ENCODE measurements around the gene ACAP3. TPM values are rescaled to one million over a fixed set of nuclear protein-coding genes. Genes with fewer than 3 reads are reported as not detected.
A peak's percentile ranks its signal among the peaks of the same experiment; 100 is the strongest.

ACAP3 gene
- total and polyA plus RNA-seq, 3 experiments from 2014 or later: 6.9 to 38.8 (median 36.4) TPM

- H3K4me3 Mint-ChIP-seq: peak overlapping the region in 2 of 7 donors; percentile 27 to 58
- no peaks in the 10 kb centered on the region for H3K9me3 ChIP-seq (ENCODE audit: low read length)
- peaks cover 0 to 52% (median 0%) of the 10 kb centered on the region in 3 donors for H3K36me3 Mint-ChIP-seq
- ChIA-PET POLR2A (interaction anchor here (0.7 kb wide), 1 partner anchor 186 kb away, joined by 7 read pairs; no protein-coding TSS in a partner anchor), CTCF (no interaction called here)
- H3K4me1 ChIP-seq (ENCODE audit: insufficient read depth, low read length): peaks cover 9% of the 10 kb centered on the region
- no peak overlapping the region for H3K27ac ChIP-seq (ENCODE audit: low read depth, low read length)
- peak overlapping the region in 2 of 8 donors; percentile 45 to 70 for H3K27ac Mint-ChIP-seq
- no peaks in the 10 kb centered on the region for H3K27me3 ChIP-seq (ENCODE audit: insufficient read depth, low read length, poor library complexity, severe bottlenecking)
- DNase-seq: no peak
- no peaks in the 10 kb centered on the region for H3K9me3 Mint-ChIP-seq
- H3K4me3 ChIP-seq (ENCODE audit: low read length): no peak overlapping the region
- peaks cover 3 to 12% (median 4%) of the 10 kb centered on the region in 3 donors for H3K4me1 Mint-ChIP-seq
- no peaks in the 10 kb centered on the region for H3K36me3 ChIP-seq (ENCODE audit: insufficient read depth, low read length)
- H3K27me3 Mint-ChIP-seq: no peaks in the 10 kb centered on the region
Observed at GRCh38 chr1:1312450-1313314, 5.0 kb upstream of the ACAP3 start.

DNA sequence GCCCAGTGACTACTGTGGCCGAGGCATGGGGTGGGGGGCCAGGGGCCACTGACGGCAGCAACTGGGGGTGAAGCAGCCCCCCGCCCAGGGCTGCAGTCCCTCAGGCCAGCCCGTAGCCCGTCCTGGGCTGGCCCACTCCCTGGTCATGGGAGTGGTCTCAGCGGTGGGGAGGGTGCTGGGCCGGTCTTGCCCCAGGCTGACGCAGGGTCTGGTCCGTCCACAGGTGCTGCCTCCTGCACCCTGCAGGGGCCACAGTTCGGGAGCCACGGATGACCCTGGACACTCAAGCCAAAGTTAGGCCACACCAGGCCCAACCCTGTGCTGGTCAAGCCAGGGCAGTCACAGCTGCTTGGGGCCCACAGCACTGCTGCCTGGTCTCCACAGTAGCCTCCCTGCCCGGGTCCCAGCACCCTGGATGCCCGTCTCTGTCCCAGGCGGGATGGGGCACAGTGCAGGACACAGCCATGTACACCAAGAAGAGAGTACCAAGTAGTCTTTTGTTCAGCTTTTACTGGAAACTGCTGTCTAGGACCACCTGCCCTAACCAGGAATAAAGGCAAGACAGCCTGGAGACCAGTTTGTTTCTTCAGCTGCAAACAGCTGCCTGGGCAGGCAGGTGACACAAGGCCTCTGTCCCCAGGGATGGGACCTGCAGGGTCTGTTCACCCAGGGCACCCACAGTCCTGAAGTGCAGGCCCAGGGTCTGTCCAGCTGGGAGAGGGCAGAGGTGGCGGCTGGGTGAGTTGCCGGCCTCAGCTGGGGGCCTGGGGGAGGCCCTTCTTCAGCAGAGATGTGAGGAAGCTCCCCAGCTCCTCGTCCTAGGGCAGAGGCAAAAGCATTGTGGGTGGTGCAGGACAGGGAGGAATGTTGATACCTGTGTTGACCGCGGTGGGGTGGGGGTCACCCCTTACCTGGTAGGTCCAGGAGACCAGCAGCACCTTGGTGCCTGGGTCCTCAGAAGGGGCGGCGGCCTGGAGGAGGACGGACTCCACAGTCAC, 3.7 kb upstream of the ACAP3 start:
- Histone ChIP-seq H3K9me3 (ENCODE audit: low read length) (no peaks in the 10 kb centered on the region), H3K36me3 (ENCODE audit: insufficient read depth, low read length) (no peaks in the 10 kb centered on the region), H3K4me3 (ENCODE audit: low read length) (no peak overlapping the region), H3K4me1 (ENCODE audit: insufficient read depth, low read length) (peaks cover 18% of the 10 kb centered on the region), H3K27ac (ENCODE audit: low read depth, low read length) (no peak overlapping the region), H3K27me3 (ENCODE audit: insufficient read depth, low read length, poor library complexity, severe bottlenecking) (no peaks in the 10 kb centered on the region)
- H3K9me3 Mint-ChIP-seq: no peaks in the 10 kb centered on the region
- ChIA-PET CTCF (interaction anchor here (1.7 kb wide), 1 partner anchor 189 kb away, joined by 4 read pairs; no protein-coding TSS in a partner anchor), POLR2A (interaction anchor here (1.0 kb wide), 1 partner anchor 12 kb away, joined by 4 read pairs; no protein-coding TSS in a partner anchor)
- no peaks in the 10 kb centered on the region for H3K27me3 Mint-ChIP-seq
- H3K36me3 Mint-ChIP-seq: peaks cover 0 to 47% (median 0%) of the 10 kb centered on the region in 3 donors
- DNase-seq: no peak
- H3K27ac Mint-ChIP-seq: peak overlapping the region in 1 of 8 donors; percentile 87
- peak overlapping the region in 3 of 7 donors; percentile 10 to 65 (median 58) for H3K4me3 Mint-ChIP-seq
- H3K4me1 Mint-ChIP-seq: peaks cover 8 to 21% (median 9%) of the 10 kb centered on the region in 3 donors

DNA sequence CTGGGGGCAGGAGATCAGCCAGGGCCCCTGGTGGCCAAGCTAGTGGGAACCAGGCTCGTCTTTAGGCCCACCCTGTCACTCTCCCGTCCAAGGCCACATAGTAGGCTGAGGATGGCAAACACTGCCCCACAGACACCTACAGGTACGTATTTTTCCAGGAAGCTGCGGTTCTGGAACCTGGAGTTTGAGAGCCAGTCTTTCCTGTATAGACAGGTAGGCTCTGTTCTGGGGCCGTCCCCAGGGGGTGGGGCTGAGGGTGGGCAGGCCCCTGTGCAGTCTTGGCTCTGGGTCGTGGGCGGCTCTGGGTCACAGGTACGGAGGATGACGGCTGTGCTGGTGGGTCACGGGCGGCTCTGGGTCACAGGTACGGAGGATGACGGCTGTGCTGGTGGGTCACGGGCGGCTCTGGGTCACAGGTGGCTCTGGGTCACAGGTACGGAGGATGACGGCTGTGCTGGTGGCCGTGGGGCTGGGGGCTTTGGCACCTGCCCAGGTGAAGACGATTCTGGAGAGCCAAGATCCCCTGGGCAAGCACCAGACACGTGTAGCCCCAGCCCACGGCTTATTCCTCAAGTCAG, 2.8 kb upstream of the ACAP3 start:
- H3K4me1 Mint-ChIP-seq: peaks cover 15 to 29% (median 15%) of the 10 kb centered on the region in 3 donors
- H3K27ac Mint-ChIP-seq: peak overlapping the region in 6 of 8 donors; percentile 14 to 95 (median 55)
- H3K9me3 Mint-ChIP-seq: no peaks in the 10 kb centered on the region
- peaks cover 0 to 41% (median 0%) of the 10 kb centered on the region in 3 donors for H3K36me3 Mint-ChIP-seq
- Histone ChIP-seq H3K9me3 (ENCODE audit: low read length) (no peaks in the 10 kb centered on the region), H3K36me3 (ENCODE audit: insufficient read depth, low read length) (no peaks in the 10 kb centered on the region), H3K4me1 (ENCODE audit: insufficient read depth, low read length) (peaks cover 27% of the 10 kb centered on the region), H3K27ac (ENCODE audit: low read depth, low read length) (no peak overlapping the region), H3K4me3 (ENCODE audit: low read length) (no peak overlapping the region), H3K27me3 (ENCODE audit: insufficient read depth, low read length, poor library complexity, severe bottlenecking) (no peaks in the 10 kb centered on the region)
- peak overlapping the region; percentile 29 to 85 (median 48) for H3K4me3 Mint-ChIP-seq
- POLR2A ChIA-PET: interaction anchor here (1.0 kb wide), 1 partner anchor 11 kb away, joined by 4 read pairs; no protein-coding TSS in a partner anchor
- CTCF ChIA-PET: interaction anchor here (1.7 kb wide), 1 partner anchor 188 kb away, joined by 4 read pairs; no protein-coding TSS in a partner anchor
- DNase-seq: no peak
- H3K27me3 Mint-ChIP-seq: no peaks in the 10 kb centered on the region

DNA sequence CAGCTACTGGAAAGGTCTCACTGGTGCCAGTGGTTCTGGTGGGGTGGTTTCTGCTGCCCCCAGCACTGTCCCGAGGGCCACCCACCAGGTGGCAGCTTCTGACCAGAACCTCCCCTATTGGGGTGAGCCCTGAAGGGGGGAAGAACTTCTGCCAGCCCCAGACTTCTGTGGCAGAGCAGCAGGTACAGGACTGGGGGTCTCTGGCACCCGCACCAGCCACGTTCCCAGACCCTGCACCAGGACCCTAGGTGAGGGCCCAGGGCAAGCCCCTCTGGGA, 2.3 kb upstream of the ACAP3 start:
- H3K9me3 ChIP-seq (ENCODE audit: low read length): no peaks in the 10 kb centered on the region
- H3K4me1 ChIP-seq (ENCODE audit: insufficient read depth, low read length): peaks cover 32% of the 10 kb centered on the region
- peaks cover 0 to 38% (median 0%) of the 10 kb centered on the region in 3 donors for H3K36me3 Mint-ChIP-seq
- H3K27ac Mint-ChIP-seq: peak overlapping the region in 3 of 8 donors; percentile 11 to 88 (median 14)
- no peaks in the 10 kb centered on the region for H3K9me3 Mint-ChIP-seq
- ChIA-PET CTCF (interaction anchor here (0.9 to 1.7 kb wide), 4 partner anchors 15 to 188 kb away, joined by 3 to 4 read pairs (median 3); no protein-coding TSS in a partner anchor), POLR2A (interaction anchor here (0.5 to 1.0 kb wide), 2 partner anchors 10 to 159 kb away, joined by 3 to 4 read pairs; no protein-coding TSS in a partner anchor)
- DNase-seq: no peak
- no peak overlapping the region for H3K4me3 ChIP-seq (ENCODE audit: low read length)
- H3K27me3 ChIP-seq (ENCODE audit: insufficient read depth, low read length, poor library complexity, severe bottlenecking): no peaks in the 10 kb centered on the region
- H3K4me1 Mint-ChIP-seq: peaks cover 15 to 34% (median 18%) of the 10 kb centered on the region in 3 donors
- H3K27me3 Mint-ChIP-seq: no peaks in the 10 kb centered on the region
- H3K36me3 ChIP-seq (ENCODE audit: insufficient read depth, low read length): no peaks in the 10 kb centered on the region
- peak overlapping the region; percentile 74 for H3K27ac ChIP-seq (ENCODE audit: low read depth, low read length)
- peak overlapping the region in 6 of 7 donors; percentile 19 to 85 (median 44) for H3K4me3 Mint-ChIP-seq

DNA sequence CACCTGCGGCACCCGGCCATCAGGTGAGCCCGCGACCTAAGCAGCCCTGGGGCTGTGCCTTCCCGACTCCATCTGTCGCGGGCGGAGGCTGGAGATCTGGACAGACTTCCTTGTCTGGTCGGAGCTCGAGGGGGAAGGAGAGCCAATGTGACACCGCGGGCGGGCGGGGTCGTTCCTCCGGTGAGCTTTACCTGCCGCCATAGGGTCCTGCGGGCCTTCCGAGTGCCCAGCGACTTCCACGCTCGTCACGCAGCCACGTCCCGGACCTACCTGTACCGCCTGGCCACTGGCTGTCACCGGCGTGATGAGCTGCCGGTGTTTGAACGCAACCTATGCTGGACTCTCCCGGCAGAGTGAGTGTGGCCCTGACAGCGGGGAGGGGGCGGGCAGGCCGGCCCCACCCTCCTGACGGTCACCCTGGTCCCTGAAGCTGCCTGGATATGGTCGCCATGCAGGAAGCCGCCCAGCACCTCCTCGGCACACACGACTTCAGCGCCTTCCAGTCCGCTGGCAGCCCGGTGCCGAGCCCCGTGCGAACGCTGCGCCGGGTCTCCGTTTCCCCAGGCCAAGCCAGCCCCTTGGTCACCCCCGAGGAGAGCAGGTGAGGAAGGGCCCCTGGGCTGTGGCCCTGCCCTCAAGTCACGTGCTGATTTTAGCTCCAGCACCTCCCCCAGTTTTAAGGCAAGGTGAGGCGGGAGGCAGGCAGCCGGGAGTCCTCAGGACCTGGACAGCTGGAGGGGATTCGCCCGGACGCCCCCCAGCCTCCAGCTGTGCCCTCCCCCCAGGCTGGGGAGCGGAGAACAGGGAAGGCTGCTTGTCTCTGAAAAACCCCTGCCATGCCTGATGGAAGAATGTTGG, 1.8 kb upstream of the ACAP3 start:
- peak overlapping the region; percentile 59 for H3K4me3 ChIP-seq (ENCODE audit: low read length)
- no peak for DNase-seq

GRCh38 chr1:1308756-1309250, 1.1 kb upstream of the ACAP3 start:
- Histone ChIP-seq H3K27ac (ENCODE audit: low read depth, low read length) (peak overlapping the region; percentile 74), H3K36me3 (ENCODE audit: insufficient read depth, low read length) (no peaks in the 10 kb centered on the region), H3K9me3 (ENCODE audit: low read length) (no peaks in the 10 kb centered on the region), H3K4me1 (ENCODE audit: insufficient read depth, low read length) (peaks cover 39% of the 10 kb centered on the region), H3K27me3 (ENCODE audit: insufficient read depth, low read length, poor library complexity, severe bottlenecking) (no peaks in the 10 kb centered on the region), H3K4me3 (ENCODE audit: low read length) (peak overlapping the region; percentile 59)
- Mint-ChIP-seq H3K4me3 (peak overlapping the region; percentile 80 to 95 (median 87)), H3K9me3 (no peaks in the 10 kb centered on the region), H3K27me3 (no peaks in the 10 kb centered on the region), H3K36me3 (peaks cover 0 to 30% (median 0%) of the 10 kb centered on the region in 3 donors), H3K27ac (peak overlapping the region; percentile 67 to 93 (median 90)), H3K4me1 (peaks cover 15 to 38% (median 17%) of the 10 kb centered on the region in 3 donors)
- CTCF ChIA-PET: interaction anchor here (1.2 kb wide), 2 partner anchors 16 to 67 kb away, joined by 3 read pairs; no protein-coding TSS in a partner anchor
- POLR2A ChIA-PET: interaction anchor here (1.1 kb wide), 1 partner anchor 11 kb away, joined by 4 read pairs; no protein-coding TSS in a partner anchor
- no peak for DNase-seq

More for the DNA sequence above, 1.8 kb upstream of the ACAP3 start:
- Mint-ChIP-seq H3K36me3 (peaks cover 0 to 33% (median 0%) of the 10 kb centered on the region in 3 donors), H3K9me3 (no peaks in the 10 kb centered on the region), H3K4me3 (peak overlapping the region; percentile 66 to 85 (median 71)), H3K27me3 (no peaks in the 10 kb centered on the region), H3K4me1 (peaks cover 15 to 37% (median 17%) of the 10 kb centered on the region in 3 donors), H3K27ac (peak overlapping the region in 6 of 8 donors; percentile 14 to 88 (median 52))
- ChIA-PET POLR2A (interaction anchor here (0.5 to 1.1 kb wide), 3 partner anchors 10 to 160 kb away, joined by 3 to 4 read pairs (median 4); no protein-coding TSS in a partner anchor), CTCF (interaction anchor here (0.9 to 1.7 kb wide), 4 partner anchors 16 to 187 kb away, joined by 3 to 4 read pairs (median 3); no protein-coding TSS in a partner anchor)
- Histone ChIP-seq H3K9me3 (ENCODE audit: low read length) (no peaks in the 10 kb centered on the region), H3K27ac (ENCODE audit: low read depth, low read length) (peak overlapping the region; percentile 74), H3K36me3 (ENCODE audit: insufficient read depth, low read length) (no peaks in the 10 kb centered on the region), H3K4me1 (ENCODE audit: insufficient read depth, low read length) (peaks cover 38% of the 10 kb centered on the region), H3K27me3 (ENCODE audit: insufficient read depth, low read length, poor library complexity, severe bottlenecking) (no peaks in the 10 kb centered on the region)

All from CD8-positive, alpha-beta memory T cell (primary cell).